Immature natural killer cell (primary cell): ENCODE measurements around the gene VSIG10L. TPM values are rescaled to one million over a fixed set of nuclear protein-coding genes. Genes with fewer than 3 reads are reported as not detected.
A peak's percentile ranks its signal among the peaks of the same experiment; 100 is the strongest.

ENCODE experiments used
- DNase-seq, 3 donors: peaks; one replicate each; pipeline ENCODE4 v3.0.0; 2022; ENCODE audit warnings: mixed read lengths in 1 of 3
- H3K27ac Mint-ChIP-seq, 6 donors: one replicate each; pipeline ENCODE4 v1.8.0; 2020; ENCODE audit warnings: mixed read lengths in 6 of 6, mild to moderate bottlenecking in 5 of 6, inconsistent platforms in 4 of 6, moderate library complexity in 3 of 6
- H3K27me3 Mint-ChIP-seq, 3 donors: one replicate each; pipeline ENCODE4 v1.8.0; 2020 to 2021; ENCODE audit warnings: low read depth in 3 of 3, mild to moderate bottlenecking in 3 of 3, mixed read lengths in 3 of 3, moderate library complexity in 3 of 3, inconsistent platforms in 1 of 3
- H3K36me3 Mint-ChIP-seq, 3 donors: one replicate each; pipeline ENCODE4 v1.8.0; 2020; ENCODE audit warnings: mixed read lengths in 3 of 3, inconsistent platforms in 2 of 3, mild to moderate bottlenecking in 2 of 3
- H3K4me1 Mint-ChIP-seq, 2 donors: one replicate each; pipeline ENCODE4 v1.8.0; 2020; ENCODE audit warnings: inconsistent platforms in 2 of 2, mild to moderate bottlenecking in 2 of 2, mixed read lengths in 2 of 2, moderate library complexity in 1 of 2
- H3K4me3 Mint-ChIP-seq, 5 donors: one replicate each; pipeline ENCODE4 v1.8.0; 2020; ENCODE audit warnings: mild to moderate bottlenecking in 5 of 5, mixed read lengths in 5 of 5, inconsistent platforms in 3 of 5, moderate library complexity in 3 of 5
- H3K9me3 Mint-ChIP-seq, 6 donors: one replicate each; pipeline ENCODE4 v1.8.0; 2020; ENCODE audit warnings: mild to moderate bottlenecking in 6 of 6, mixed read lengths in 6 of 6, inconsistent platforms in 4 of 6, moderate library complexity in 3 of 6
- polyA plus RNA-seq, 3 donors: library from polyadenylated mRNA; unstranded; fragments of 300-500 nt; fragmentation: Illumina TruSeq; gene quantifications; one replicate each; pipeline ENCODE4 v1.2.3, GENCODE V29; 2021

Gene VSIG10L
- polyA plus RNA-seq, 3 donors from 2014 or later: 0.38 TPM; not detected in 2

- Mint-ChIP-seq H3K27ac (peak overlapping the region in 4 of 6 donors; percentile 79 to 87 (median 82)), H3K4me3 (peak overlapping the region; percentile 86 to 94 (median 88)), H3K9me3 (no peaks in the 10 kb centered on the region), H3K36me3 (peaks cover 0 to 8% (median 3%) of the 10 kb centered on the region in 3 donors), H3K27me3 (peaks cover 0 to 8% (median 5%) of the 10 kb centered on the region in 3 donors), H3K4me1 (peaks cover 15 to 16% of the 10 kb centered on the region in 2 donors)
- peak; percentile 72 to 75 (median 73) for DNase-seq
Observed at GRCh38 chr19:51339687-51340656, 2.0 kb downstream of the VSIG10L start.

DNA sequence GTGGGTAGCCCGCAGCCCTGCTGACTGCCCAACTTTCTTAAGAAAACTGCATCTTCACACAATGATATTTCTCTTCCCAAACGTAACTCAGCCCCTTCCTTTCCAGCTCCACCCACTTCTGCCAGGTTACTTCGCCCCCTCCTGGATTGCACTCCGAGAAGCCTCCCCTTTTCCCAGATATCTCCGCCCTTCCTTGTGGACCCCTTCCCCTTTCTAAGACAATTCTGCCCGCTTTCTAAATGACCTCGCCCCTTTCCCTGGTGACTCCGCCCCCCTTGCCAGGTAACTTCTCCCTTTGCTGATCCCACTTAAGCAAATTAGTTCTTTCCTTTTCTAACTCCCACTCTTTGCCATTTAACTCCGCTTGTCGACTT, 2.6 kb downstream of the VSIG10L start:
- Mint-ChIP-seq H3K9me3 (no peaks in the 10 kb centered on the region), H3K27me3 (peaks cover 0 to 8% (median 5%) of the 10 kb centered on the region in 3 donors), H3K4me1 (peaks cover 15 to 16% of the 10 kb centered on the region in 2 donors), H3K4me3 (peak overlapping the region; percentile 86 to 94 (median 88)), H3K27ac (peak overlapping the region in 4 of 6 donors; percentile 79 to 87 (median 82)), H3K36me3 (peaks cover 0 to 6% (median 0%) of the 10 kb centered on the region in 3 donors)
- DNase-seq: no peak

- peaks cover 15 to 16% of the 10 kb centered on the region in 2 donors for H3K4me1 Mint-ChIP-seq
- DNase-seq: peak; percentile 79 to 85 (median 84)
- peaks cover 0 to 8% (median 5%) of the 10 kb centered on the region in 3 donors for H3K27me3 Mint-ChIP-seq
- H3K27ac Mint-ChIP-seq: peak overlapping the region in 5 of 6 donors; percentile 45 to 81 (median 69)
- peaks cover 0 to 6% (median 0%) of the 10 kb centered on the region in 3 donors for H3K36me3 Mint-ChIP-seq
- H3K4me3 Mint-ChIP-seq: peak overlapping the region; percentile 86 to 94 (median 88)
- H3K9me3 Mint-ChIP-seq: no peaks in the 10 kb centered on the region
Observed at GRCh38 chr19:51338563-51339312, 3.2 kb downstream of the VSIG10L start.

DNA sequence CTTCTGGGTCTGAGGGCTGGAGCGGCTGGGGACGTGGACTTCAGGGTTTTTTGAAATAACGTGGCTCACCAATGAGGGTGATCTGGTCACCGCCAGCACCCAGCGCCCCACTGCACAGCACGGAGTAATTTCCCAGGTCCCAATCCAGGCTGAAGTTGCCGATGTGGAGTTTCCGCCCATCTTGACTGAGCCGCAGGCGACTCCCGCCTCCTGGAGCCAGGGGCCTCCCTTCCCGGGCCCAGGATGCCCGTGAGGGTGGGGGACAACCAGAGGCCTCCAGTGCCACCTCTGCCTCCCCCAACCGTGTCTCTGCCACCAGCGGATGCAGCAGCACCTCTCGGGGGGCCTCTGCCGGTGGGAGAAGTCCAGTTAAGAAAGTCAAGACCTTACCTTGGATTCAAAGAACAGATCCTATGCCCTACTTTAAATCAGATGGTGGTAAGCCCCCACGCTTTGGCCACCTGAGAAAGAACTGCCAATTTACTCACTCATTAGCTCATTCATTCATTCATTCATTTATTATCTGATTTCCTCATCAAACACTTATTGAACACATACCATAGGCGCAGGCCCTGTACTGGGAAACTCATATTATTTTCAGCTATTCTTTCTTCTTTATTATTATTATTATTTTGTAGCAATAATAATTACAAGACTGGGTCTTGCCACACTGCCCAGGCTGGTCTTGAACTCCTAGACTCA, 3.9 kb downstream of the VSIG10L start:
- Mint-ChIP-seq H3K4me1 (peaks cover 15 to 16% of the 10 kb centered on the region in 2 donors), H3K36me3 (peaks cover 0 to 6% (median 0%) of the 10 kb centered on the region in 3 donors), H3K9me3 (no peaks in the 10 kb centered on the region), H3K27ac (peak overlapping the region in 1 of 6 donors; percentile 46), H3K4me3 (peak overlapping the region; percentile 86 to 94 (median 88)), H3K27me3 (peaks cover 0 to 8% (median 5%) of the 10 kb centered on the region in 3 donors)
- DNase-seq: no peak

GRCh38 chr19:51337141-51337860, 4.6 kb downstream of the VSIG10L start:
- no peak for DNase-seq
- Mint-ChIP-seq H3K4me3 (no peak overlapping the region), H3K9me3 (no peaks in the 10 kb centered on the region), H3K4me1 (peaks cover 15 to 16% of the 10 kb centered on the region in 2 donors), H3K36me3 (peaks cover 0 to 6% (median 0%) of the 10 kb centered on the region in 3 donors), H3K27ac (no peak overlapping the region), H3K27me3 (peaks cover 0 to 8% (median 5%) of the 10 kb centered on the region in 3 donors)

DNA sequence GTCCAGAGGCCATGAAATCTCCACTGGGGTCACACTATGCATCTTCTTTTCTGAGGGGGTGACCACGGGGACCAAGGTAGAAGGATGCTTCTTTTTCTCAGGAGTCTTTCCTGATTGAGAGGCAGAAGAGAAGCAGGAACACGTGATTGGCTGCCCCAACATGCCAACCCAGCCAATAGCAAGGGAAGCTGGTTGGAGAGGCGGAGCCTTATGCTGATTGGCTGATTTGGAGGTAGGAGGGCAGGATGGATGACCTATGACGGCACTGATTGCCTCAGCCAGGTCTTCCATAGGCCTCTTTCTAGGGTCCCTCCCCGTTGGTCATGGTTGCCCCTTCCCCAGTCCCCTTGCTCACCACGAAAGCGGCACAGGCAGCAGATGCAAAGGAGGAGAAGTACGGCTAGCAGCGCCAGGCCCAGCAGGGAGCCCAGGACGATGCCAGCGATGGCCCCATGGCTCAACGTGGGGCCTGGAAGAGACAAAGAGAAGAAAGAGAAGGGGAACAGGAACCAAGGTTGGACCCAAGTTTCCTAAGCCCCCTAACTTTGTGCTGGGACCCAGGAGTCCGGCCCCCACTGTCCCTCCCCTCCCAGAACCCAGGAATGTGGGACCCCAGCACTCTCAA, 8.0 kb downstream of the VSIG10L start:
- H3K4me1 Mint-ChIP-seq: peaks cover 5 to 8% of the 10 kb centered on the region in 2 donors
- H3K27me3 Mint-ChIP-seq: peaks cover 3 to 12% (median 6%) of the 10 kb centered on the region in 3 donors
- H3K36me3 Mint-ChIP-seq: peaks cover 0 to 6% (median 0%) of the 10 kb centered on the region in 3 donors
- no peaks in the 10 kb centered on the region for H3K9me3 Mint-ChIP-seq
- DNase-seq: no peak
- H3K27ac Mint-ChIP-seq: no peak overlapping the region
- no peak overlapping the region for H3K4me3 Mint-ChIP-seq

DNA sequence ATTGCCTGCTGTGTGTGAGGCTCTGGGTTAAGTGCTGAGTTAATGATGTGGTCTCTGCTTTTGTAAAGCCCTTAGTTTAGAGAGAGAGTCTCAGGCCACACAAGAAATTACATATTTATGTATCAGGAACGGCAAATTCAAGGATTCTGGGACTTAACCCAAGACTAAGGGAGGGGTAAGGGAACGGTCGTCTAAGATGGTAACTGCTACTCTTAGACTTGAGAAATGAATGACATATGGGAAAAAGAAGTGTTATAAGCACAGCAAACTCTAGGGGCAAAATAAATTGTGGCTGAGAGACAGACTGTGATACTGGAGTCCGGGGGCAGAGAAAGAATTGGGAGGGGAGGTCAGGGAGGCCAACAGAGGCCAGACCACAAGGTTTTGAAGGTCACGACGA, 10.2 kb downstream of the VSIG10L start:
- H3K36me3 Mint-ChIP-seq: peaks cover 0 to 6% (median 0%) of the 10 kb centered on the region in 3 donors
- no peak overlapping the region for H3K4me3 Mint-ChIP-seq
- H3K27me3 Mint-ChIP-seq: peaks cover 9 to 21% (median 12%) of the 10 kb centered on the region in 3 donors
- peaks cover 7 to 11% of the 10 kb centered on the region in 2 donors for H3K4me1 Mint-ChIP-seq
- no peak for DNase-seq
- H3K9me3 Mint-ChIP-seq: peaks cover 0 to 1% (median 0%) of the 10 kb centered on the region in 6 donors
- H3K27ac Mint-ChIP-seq: no peak overlapping the region

DNA sequence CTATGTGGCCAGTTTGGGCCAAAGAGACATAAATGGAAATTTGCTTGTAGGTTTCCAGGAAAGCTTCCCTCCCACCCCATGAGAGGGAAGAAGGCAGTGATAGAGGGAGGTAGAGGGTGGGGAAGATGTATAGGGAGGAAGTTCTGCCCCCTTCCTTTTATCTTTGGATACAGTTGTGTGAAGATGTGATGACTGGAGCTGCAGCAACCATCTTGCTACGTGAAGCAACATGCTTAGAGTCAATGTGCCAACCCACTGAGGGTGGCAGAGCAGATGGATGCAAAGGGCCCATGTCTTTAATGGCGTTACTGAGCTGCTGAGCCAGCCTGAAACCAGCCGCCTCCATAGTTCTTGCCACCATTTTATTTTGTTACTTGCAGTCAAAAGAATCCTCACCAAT, 10.7 kb downstream of the VSIG10L start:
- H3K9me3 Mint-ChIP-seq: peaks cover 0 to 1% (median 0%) of the 10 kb centered on the region in 6 donors
- H3K27ac Mint-ChIP-seq: no peak overlapping the region
- H3K27me3 Mint-ChIP-seq: peaks cover 9 to 23% (median 12%) of the 10 kb centered on the region in 3 donors
- H3K4me3 Mint-ChIP-seq: no peak overlapping the region
- DNase-seq: no peak
- peaks cover 0 to 6% (median 0%) of the 10 kb centered on the region in 3 donors for H3K36me3 Mint-ChIP-seq
- peaks cover 7 to 11% of the 10 kb centered on the region in 2 donors for H3K4me1 Mint-ChIP-seq

GRCh38 chr19:51330366-51330765, 11.6 kb downstream of the VSIG10L start:
- peaks cover 7 to 11% of the 10 kb centered on the region in 2 donors for H3K4me1 Mint-ChIP-seq
- H3K27ac Mint-ChIP-seq: no peak overlapping the region
- H3K9me3 Mint-ChIP-seq: peaks cover 0 to 1% (median 0%) of the 10 kb centered on the region in 6 donors
- DNase-seq: no peak
- H3K27me3 Mint-ChIP-seq: peaks cover 12 to 26% (median 13%) of the 10 kb centered on the region in 3 donors
- peaks cover 0 to 6% (median 0%) of the 10 kb centered on the region in 3 donors for H3K36me3 Mint-ChIP-seq
- H3K4me3 Mint-ChIP-seq: no peak overlapping the region

GRCh38 chr19:51329411-51329810, 12.5 kb downstream of the VSIG10L start:
- peaks cover 7 to 11% of the 10 kb centered on the region in 2 donors for H3K4me1 Mint-ChIP-seq
- H3K36me3 Mint-ChIP-seq: no peaks in the 10 kb centered on the region
- peaks cover 12 to 26% (median 13%) of the 10 kb centered on the region in 3 donors for H3K27me3 Mint-ChIP-seq
- DNase-seq: no peak
- H3K4me3 Mint-ChIP-seq: no peak overlapping the region
- no peak overlapping the region for H3K27ac Mint-ChIP-seq
- H3K9me3 Mint-ChIP-seq: peaks cover 0 to 1% (median 0%) of the 10 kb centered on the region in 6 donors

- no peaks in the 10 kb centered on the region for H3K36me3 Mint-ChIP-seq
- H3K27me3 Mint-ChIP-seq: peaks cover 13 to 26% (median 14%) of the 10 kb centered on the region in 3 donors
- peaks cover 0 to 1% (median 0%) of the 10 kb centered on the region in 6 donors for H3K9me3 Mint-ChIP-seq
- DNase-seq: peak; percentile 55 to 72 (median 69)
- H3K27ac Mint-ChIP-seq: peak overlapping the region in 3 of 6 donors; percentile 26 to 77 (median 35)
- H3K4me3 Mint-ChIP-seq: peak overlapping the region; percentile 66 to 89 (median 83)
- peaks cover 7 to 11% of the 10 kb centered on the region in 2 donors for H3K4me1 Mint-ChIP-seq
Observed at GRCh38 chr19:51327066-51328001, 14.6 kb downstream of the VSIG10L start.
